Raji (cell line): ENCODE results near the gene TAF11L14.

Experiments used
- POLR2A ChIP-seq: IDR thresholded peaks from 2 replicates; pipeline ENCODE4 v1.6.1; 2011; ENCODE audit warnings: low read depth, low read length, control low read depth; ENCODE audit not compliant: insufficient read depth

The TAF11L14 gene

DNA sequence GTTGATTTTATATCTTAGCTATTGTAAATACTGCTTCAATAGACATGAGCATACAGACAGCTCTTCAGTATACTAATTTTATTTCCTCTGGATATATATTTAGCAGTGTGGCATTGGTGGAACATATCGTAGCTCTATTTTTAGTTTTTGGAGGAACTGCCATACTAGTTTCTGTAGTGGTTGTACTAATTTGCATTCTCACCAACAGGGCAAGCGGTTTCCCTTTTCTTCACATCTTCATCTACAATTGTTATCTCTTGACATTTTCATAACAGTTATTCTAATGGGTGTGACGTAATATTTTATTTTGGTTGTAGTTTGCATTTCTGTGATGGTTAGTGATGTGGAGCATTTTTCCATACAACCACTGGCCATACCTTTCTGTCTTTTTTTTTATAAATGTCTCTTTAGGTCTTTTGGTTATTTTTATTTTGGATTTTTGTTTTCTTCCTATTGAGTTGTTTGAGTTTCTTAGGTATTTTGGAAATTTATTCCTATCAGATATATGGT, 32.5 kb downstream of the TAF11L14 start:
- TF ChIP-seq POLR2A = no peak

DNA sequence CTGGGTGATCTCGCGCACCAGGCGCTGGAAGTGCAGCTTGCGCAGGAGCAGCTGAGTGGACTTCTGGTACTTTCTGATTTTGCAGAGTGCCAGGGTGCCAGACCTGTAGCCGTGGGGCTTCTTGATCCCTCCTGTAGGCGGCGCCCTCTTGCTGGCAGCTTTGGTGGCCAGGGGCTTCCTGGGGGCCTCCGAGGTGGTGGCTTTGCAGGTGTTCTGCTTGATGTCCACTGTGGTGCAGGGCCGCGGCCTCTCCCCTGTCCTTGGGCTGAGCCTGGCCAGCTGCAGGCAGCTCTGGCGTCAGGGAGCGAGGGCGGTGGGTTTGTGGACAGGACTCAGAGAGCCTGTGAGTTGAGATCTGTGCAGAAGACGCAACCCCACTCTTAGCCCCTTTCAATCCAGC, 36.1 kb downstream of the TAF11L14 start:
- no peak for TF ChIP-seq POLR2A

- TF ChIP-seq POLR2A = no peak
Observed at GRCh38 chr5:17678751-17679324, 44.6 kb downstream of the TAF11L14 start.

GRCh38 chr5:17679597-17680203, 45.4 kb downstream of the TAF11L14 start:
- no peak for TF ChIP-seq POLR2A

- no peak for TF ChIP-seq POLR2A
Observed at GRCh38 chr5:17680737-17681136, 46.5 kb downstream of the TAF11L14 start.
